NOMO-1 (cell line): ENCODE measurements around the gene CAMSAP2.
"Not testable (repeated sequence)": the region's sequence is repeated elsewhere in the genome, so short reads cannot be mapped to it uniquely, and the experiment has no call there.

Experiments used
- DNase-seq, 2 experiments: peaks; one replicate each; lab custom pipeline; 2025; ENCODE audit not compliant: unreplicated experiment in 2 of 2; lab: John Stamatoyannopoulos, UW

The CAMSAP2 gene

DNA sequence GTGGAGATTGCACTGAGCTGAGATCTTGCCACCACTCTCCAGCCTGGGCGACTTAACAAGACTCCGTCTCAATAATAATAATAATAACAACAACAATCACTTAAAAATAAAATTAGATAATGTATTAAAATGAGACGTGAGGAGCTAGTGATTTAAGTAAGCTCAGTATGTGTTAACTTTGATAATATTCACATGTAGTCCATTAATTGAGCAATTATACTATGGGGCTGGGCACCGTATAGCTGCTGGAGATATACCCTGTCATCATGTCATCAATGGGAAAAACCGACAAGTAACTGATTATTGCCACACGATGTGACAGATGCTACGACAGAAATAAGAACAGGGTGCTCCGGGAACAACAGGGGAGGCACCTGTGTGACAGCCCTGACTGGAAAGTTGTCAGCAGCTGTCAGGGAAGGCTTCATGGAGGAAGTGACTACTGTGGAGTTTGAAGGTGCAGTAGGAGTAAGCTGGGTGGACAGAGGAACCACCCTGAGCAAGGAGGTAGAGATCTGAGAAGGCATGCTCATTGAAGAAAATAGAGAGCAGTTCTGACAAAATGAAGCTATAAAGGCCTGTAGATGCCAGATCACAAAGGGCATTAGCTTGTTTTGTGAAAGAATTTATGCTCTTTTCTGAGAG is 924 bp upstream of the CAMSAP2 start:
- no peak for DNase-seq

DNA sequence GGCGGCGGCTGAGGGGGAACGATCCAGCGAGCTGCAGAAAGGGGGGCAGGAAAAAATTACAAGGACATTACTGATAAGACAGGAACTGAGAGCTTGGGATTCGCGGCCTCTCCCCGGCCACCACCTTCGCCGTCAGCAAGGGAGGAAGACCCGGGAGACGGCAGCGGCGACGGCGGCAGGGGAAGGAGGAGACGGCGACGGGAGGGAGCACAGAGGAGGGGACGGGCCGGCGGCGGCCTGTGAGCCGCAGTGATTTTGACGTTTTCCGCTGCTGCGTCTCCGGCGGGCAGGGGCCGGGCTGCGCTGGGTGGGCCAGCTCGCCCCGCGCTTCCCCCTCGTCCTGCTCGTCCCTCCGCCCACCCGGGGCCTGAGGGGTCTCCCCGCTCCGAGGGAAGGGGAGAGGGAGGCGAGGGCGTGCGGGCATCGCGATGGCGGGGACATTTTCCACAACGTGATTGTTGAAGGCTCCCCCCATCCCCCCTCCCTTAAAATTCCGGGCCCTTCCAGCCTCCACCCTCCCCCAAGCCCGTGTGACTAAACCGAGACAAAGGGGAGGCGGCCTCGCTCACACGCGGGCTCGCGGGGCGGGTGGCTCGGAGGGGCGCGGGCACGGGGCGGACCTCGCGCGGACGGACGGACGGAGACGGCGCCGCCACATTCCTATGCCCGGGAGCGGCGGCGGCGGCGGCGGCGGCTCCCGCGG is 407 bp downstream of the CAMSAP2 start:
- DNase-seq: peak; percentile 13 to 33

DNA sequence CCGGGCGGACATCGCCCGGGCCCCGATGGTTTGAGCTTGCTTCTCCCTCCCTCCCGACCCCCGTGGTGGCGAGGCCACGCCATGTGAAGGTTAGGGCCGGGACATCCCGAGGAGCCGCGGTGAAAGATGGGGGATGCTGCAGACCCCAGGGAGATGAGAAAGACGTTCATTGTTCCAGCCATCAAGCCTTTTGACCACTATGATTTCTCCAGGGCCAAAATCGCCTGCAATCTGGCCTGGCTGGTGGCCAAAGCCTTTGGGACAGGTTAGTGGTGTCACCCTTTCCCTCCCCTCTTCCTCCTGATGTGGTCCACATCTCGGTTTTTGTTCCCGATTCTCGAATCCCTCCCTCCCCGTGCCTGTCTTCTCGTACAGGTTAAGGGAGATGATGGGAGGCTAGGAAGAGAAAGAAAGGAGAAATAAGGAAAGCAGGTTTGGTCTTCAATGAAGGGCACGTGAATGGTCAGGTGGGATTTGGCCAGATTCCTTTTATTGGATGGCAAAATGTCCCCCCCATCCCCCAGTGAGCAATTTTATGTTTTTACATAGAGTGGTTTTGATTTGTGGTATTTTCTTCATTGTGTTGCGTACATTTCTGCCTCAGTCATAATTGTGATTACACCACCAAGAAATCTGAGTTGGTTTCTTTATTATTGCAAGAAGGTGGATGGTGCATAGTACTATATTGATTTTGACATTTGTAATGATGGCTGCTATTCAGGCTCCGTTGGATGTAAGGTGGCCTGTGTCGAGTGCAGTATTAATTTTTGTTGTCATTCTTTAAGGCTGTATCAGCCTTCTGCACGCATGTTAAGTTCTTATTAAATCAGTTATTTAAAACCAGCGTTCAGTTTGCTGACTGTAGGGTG is 1.2 kb downstream of the CAMSAP2 start:
- no peak for DNase-seq

DNA sequence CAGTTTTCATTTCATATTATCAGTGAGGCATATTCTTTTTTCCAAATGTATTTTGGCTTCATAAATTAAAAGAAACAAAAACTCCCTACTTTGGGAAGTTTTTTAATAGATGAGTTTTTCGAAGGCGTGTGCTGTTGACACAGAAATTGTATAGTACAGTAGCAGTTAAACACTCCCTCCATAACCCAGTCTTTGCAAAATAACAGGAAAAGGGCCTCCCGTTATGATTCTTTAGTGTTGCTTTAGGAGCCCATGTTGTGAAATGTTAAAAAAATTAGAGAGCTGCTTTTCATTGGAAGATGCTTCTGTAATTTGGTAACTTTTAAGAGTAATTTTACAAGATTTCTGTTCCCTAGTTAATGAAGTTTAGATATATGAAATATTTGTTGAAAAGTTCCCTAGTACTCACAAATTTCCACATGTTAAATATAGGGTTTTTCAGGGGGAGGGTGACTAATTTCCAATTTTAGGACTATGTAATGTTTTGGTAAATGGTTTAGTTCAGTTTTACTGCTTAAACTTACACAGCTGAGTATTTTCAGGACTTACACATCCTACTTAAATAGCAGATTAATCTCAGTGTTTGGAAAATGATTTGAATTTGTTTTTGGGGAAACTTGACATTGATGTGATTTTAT is 2.0 kb downstream of the CAMSAP2 start:
- DNase-seq: no peak

DNA sequence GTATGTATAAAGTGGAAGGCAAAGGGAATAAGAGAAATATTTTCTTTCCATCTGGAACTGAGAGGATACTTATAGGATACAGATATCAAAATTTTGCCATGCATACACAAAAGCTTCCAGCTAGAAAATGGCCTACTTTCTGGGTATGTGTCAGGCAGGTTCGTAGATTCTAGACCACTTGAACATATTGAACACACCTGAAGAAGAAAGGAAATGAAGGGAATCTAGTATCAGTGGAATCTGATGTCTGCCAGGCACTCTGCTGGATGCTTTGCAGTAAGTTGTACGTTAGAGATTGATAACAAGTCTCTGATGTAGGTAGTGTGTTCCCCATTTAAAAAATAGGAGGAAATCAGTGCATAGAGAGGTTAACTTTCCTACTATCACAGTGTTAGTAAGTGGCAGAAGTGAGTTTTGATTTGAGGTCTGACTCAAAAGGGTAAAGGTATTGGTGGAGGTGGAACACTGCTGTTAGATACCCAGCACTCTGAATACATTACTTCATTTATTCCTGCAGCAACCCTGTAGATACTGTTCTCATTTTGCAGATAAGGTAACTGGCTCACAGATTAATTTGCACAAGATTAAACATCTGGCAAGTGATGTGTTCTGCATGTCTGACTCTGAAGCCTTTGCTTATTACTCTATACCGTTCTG is 3.0 kb downstream of the CAMSAP2 start:
- DNase-seq: no peak

DNA sequence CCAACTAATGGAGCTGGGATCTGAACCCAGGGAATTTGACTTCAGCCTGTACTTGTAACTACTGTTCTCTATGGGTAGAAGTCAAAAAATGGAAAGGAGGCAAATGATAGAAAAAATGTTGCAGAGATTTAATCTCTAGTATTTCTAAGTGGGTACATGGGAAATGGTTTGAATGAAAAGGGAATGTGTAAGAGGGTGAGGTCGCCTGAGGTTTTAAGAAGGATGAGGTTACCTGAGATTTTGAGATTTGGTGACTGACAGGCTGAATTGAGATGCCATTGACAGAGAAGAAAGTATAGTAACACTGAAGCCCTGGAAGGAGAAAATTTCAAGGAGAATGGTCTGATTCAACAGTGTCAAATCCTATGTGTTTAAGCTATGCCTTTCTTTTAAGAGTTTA is 5.5 kb downstream of the CAMSAP2 start:
- DNase-seq: no peak

DNA sequence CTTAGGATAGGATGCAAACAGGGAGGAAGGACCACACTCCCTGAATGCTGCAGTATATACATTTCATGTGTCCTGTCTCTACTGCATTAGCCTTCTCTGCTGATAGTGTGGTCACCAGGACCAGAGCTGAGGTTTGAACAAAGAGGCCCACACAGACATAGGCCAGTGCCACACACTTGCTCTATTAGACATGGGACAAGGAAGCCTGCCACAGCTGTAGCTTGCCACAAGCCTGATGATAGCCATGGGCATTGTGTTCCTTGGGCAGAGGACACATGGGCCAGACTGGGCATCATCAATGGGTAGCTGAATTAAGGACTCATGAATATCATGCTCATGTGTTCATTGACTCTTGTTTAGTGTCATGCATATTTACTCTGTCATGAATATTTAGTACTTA is 10.4 kb downstream of the CAMSAP2 start:
- DNase-seq: no peak

DNA sequence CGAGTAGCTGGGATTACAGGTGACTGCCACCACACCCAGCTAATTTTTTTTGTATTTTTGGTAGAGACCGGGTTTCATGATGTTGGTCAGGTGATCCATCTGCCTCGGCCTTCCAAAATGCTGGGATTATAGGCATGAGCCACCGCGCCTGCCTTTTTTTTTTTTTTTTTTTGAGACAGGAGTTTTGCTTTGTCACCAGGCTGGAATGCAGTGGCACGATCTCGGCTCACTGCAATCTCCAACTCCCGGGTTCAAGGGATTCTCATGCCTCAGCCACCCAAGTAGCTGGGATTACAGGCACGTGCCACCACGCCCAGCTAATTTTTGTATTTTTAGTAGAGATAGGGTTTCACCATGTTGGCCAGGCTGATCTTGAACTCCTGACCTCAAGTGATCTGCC is 12.1 kb downstream of the CAMSAP2 start:
- not testable (repeated sequence) for DNase-seq

DNA sequence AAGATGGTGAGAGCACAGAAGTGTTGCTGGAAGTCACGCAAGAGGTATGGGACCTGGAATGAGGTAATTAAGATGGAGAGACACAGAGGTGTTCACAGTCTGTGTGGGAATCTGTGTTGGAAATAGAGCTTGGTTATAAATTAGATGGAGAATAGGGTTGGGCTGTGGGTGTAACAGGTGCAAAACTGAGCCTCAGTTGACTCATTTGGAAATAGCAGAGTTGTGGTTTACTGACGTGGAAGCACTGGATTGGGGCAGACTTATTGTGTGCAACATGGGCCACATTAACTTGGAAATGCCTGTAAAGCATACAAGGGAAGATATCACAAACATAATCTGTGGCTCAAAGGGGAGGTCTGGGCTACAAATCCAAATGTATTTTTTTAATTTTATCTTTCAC is 13.0 kb downstream of the CAMSAP2 start:
- DNase-seq: no peak

DNA sequence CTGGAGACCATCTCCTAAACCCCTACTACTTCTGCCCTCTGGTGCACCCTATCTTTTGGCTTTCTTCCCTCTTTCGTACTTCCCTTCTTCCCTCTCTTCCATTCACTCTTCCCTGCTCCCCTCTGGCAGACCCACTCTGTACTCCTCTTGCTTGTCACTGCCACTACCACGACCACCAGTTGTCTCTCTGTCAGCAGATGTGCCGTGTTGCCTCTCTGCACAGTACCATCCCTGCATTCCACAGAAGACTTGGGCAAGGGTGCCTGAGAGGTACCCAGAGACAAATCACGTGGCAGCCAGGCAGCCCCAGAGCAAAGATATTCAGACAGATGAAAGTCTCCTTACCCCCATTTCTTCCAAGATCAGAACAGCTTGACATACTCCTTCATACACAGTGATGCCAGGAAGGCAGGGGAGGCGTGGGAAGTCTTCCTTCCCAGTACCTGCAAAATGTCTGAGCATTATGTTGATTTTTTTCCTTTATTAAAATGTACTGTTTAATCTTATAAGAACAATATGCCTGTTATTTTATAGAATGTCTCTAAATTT is 15.0 kb downstream of the CAMSAP2 start:
- DNase-seq: no peak

DNA sequence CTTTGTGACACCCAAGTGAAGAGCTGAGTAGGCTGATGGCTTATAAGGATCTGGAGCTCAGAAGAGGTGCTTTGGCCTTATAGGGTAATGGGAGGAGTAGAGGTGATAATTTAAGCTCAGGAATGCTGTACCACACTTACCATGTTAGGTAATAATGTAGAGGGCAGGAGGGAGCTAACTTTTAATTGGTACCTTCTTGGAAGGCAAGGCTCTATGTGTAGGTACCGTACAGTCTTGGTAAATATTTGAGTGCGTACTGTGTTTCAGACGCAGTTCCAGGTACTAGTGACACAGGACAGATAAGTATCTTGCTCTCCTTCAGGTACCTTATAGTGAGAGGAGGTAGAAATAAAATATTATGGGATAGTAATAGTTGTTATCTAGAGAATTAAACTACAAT is 16.8 kb downstream of the CAMSAP2 start:
- DNase-seq: no peak

DNA sequence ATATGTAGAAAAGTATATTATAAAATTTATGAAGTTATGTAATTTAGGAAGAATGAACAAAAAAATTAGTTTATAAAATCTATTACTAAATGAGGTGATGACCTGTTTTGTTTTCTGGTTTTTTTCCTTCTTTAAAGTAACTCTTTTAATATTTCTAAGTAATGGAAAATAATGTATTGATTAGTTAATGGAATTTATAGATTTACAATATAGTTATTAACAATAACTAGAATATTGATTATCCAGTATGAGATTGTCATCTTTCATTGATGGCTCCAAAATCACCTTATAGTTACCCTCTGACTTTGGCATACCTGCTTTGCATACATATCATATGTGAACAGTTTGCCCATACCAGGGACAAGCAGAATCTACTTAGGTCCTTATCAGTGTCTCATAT is 23.4 kb downstream of the CAMSAP2 start:
- DNase-seq: no peak

DNA sequence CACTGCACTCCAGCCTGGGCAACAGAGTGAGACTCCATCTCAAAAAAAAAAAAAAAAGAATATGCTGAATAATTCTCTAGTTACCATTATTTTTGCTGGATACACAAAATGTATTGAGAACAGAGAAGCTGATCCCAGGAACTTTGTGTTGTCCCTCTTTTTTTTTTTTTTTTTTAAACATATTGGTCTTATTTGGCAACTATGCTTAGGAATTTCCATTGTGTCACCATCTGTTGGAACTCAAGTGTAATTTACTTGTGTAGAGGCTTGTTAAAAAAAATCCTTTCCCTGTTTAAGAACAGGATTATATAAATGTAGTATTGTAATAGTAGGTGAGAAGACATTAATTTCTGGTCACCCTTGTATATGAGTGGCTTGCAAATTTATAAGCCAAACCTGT is 28.6 kb downstream of the CAMSAP2 start:
- no peak for DNase-seq

DNA sequence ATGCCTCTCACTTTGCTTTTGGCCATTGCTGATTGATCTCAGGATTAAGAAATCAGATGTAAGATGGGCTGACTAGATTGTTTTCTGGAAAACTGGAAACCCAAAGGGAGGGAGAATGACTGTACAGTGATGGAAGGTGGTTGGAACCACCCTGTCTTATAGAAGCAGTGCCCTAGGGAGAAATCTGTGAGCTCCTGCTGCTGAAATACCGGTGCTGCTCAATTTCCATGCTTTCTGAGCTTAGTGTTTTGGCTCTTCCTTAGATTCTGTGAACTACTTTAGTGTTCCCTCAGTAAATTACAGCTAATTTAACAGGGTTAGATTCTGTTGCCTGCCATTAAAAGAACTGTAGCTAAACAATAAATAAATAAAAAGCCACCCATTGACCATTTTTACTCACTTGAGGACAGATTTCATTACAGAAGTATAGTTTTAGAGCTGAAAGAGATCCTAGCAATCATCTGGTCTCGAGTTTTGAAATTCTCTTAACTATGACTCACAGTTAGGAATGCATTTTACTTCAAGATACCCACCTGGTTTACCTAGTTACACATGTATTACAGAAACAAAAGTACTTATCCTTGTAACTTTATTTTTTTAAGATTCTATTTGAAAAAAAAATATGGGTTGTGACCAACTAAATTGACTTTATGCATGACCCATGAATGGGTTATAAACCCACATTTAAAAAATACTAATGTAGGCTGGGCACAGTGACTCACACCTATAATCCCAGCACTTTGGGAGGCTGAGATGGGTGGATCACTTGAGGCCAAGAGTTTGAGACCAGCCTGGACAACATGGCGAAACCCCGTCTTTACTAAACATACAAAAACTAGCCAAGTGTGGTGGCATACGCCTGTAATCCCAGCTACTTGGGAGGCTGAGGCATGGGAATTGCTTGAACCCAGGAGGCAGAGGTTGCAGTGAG is 33.2 kb downstream of the CAMSAP2 start:
- DNase-seq: no peak

DNA sequence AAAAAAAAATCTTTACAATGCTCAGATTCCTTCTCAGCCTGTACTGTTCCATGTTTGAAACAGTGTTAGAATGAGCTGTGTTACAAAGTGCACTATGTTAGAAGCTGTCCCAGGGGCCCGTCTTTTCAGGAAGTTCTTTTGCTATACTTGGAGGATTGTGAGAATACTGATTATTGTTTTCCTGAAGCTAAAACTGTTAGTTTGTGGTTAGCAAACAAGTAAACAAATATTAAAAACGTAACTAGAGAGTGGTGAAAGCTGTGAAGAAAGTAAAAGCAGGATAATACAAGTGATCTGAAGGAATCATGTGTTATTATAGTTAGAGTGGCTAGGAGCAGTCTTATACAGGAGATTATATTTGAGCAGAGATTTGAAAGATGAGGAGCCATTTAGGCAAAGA is 35.6 kb downstream of the CAMSAP2 start:
- DNase-seq: no peak

DNA sequence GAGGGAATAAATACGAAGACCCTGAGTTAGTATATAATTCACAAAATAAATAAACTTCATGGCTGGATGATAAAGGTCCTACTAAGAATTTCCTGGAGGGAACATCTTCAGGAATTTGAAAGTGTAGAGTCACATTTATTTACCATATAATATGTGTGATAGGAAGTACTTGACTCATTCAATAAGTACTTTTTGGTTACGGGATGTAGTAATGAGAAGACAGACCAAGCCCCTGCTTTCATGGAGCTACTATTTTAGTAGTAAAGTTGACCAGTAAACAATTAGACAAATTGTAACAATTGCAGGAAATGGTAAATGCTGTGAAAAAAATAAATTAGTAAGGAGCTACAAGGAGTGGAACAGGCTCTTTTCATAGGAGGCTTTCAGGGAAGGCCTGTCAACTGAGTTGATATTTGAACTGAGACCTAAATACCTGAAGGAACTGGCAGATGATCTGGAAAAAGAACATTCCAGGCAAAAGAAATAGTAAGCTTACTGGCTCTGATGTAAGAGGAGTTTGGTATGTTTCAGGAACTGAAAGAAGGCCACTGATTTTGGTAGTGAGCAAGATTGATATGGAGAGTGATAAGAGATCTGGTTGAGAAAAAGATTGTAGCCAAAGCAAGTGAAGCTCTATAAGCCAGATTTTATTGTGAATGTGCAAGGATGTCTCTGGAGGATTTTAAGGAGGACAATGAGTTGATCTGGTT is 36.2 kb downstream of the CAMSAP2 start:
- peak in 1 of 2 experiments; percentile 6 for DNase-seq

DNA sequence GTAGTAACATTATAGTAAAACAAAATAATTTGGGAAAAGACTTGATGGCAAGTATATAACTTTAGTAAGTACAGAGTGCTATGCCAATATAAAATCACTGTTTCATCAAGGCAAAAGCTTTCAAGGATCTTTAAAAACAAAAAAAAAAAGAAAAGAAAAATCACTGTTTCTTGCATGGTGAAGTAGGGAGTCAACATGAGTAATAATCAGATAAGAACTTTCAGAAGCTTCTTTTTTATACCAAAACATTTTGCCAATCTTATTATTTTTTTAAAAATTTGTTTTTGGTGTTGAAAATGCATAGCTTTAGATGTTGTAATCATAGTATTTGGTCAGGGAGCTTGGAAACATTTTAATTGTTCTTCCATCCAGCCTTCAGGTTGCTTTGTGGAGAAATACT is 37.2 kb downstream of the CAMSAP2 start:
- no peak for DNase-seq

DNA sequence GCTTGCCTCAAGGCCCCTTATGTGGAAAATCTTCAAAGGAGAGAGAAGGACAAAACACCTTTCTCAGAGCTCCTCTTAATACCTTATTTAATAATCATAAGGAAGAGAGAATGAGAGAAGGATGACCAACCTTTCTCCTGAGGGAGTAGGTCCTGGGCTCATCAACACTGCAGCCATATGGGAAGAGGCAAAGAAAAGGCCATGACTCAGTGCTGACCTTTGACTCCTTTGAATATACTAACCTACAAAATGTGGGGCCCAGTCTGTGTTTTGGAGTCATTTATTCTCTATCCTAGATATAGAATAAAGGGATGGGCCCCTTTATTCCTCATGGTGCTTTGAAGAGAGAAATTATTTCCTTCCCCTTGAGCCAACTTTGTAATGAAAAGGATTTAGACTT is 38.3 kb downstream of the CAMSAP2 start:
- DNase-seq: no peak

DNA sequence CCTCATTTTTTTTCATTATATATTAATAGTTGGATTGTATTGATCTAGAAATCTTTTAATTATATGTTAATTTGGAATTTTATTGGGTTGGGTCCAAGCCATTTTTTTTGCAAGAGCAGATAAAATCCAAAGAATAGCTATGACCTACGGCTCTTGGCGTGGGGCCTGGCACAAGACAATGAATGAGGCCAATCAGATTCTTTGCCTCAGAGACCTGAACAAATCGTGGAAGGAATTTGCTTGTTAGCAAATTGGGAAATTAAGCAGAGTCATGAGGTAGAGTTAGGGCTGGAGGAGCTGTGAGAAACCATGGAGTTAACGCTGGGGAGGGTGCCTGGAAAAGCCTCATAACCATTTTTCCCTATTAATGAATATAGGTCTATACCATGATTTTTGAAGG is 40.1 kb downstream of the CAMSAP2 start:
- no peak for DNase-seq
